Thyroid gland (tissue), 4 donors: Measurements from ENCODE around the gene IZUMO3.

Source experiments
- CTCF ChIP-seq, 6 experiments: fragments of 200-600 bp in 3 of 6; fragments of 450-650 bp in 3 of 6; sonication (generic) in 3 of 6; IDR thresholded peaks; one replicate each; pipeline ENCODE4 v1.5.1; 2016 to 2019; ENCODE audit warnings: antibody characterized with exemption in 6 of 6, mild to moderate bottlenecking in 2 of 6, inconsistent platforms in 1 of 6, moderate library complexity in 1 of 6
- POLR2A ChIP-seq, 2 donors: fragments of 450-650 bp; IDR thresholded peaks; one replicate each; pipeline ENCODE4 v1.6.1; 2017; ENCODE audit warnings: antibody characterized with exemption in 2 of 2, mild to moderate bottlenecking in 2 of 2, moderate library complexity in 1 of 2

DNA sequence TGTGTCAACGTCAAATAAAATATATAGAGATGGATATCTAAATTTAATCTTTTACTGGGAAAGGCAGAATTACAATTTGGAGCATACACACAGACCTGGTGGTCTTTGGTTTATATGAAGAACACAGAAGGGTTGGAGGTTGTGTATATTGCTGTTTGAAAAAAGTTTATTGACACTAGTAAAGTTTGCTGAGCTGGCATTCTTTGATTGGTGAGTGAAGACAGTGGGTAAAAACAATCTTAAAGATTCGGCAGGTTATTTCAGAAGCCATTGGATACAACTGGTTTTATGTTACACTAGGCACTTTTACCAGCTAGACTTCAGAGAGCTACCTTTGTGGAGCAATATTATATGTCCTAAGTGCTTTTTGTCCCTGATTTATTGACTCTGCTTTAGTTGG, 27.2 kb downstream of the IZUMO3 start:
- TF ChIP-seq CTCF (IDR thresholded peaks at IDR 0.05): no peak
- no peak for TF ChIP-seq POLR2A (IDR thresholded peaks at IDR 0.05)
